HG02678 (cell line): Measurements from ENCODE around the gene FGF23.
"Not testable (repeated sequence)": the region's sequence is repeated elsewhere in the genome, so short reads cannot be mapped to it uniquely, and the experiment has no call there.

Experiments used
- ATAC-seq: cut with Tn5 transposase; IDR thresholded peaks from one replicate; pipeline ENCODE4 v1.9.1; 2021; ENCODE audit warnings: mild to moderate bottlenecking, moderate library complexity; ENCODE audit not compliant: unreplicated experiment

FGF23 gene

GRCh38 chr12:4379405-4379804, at the start of gene FGF23:
Gene FGF23 (minus strand): TSS chr12:4379712. CDS start chr12:4379582, 130 bp downstream.
- ATAC-seq, result no peak

GRCh38 chr12:4424422-4424821, 44.9 kb upstream of the FGF23 start:
- ATAC-seq, result no peak

GRCh38 chr12:4423528-4424195, 44.1 kb upstream of the FGF23 start:
- ATAC-seq, result no peak

GRCh38 chr12:4422985-4423384, 43.5 kb upstream of the FGF23 start:
- no peak for ATAC-seq

GRCh38 chr12:4421590-4422031, 42.1 kb upstream of the FGF23 start:
- no peak for ATAC-seq

- ATAC-seq, result no peak
Measured at GRCh38 chr12:4420138-4420670, 40.7 kb upstream of the FGF23 start.

GRCh38 chr12:4418913-4419312, 39.4 kb upstream of the FGF23 start:
- no peak for ATAC-seq

GRCh38 chr12:4417936-4418335, 38.4 kb upstream of the FGF23 start:
- ATAC-seq, result no peak

- no peak for ATAC-seq
Measured at GRCh38 chr12:4417455-4417854, 37.9 kb upstream of the FGF23 start.

- no peak for ATAC-seq
Measured at GRCh38 chr12:4416276-4416675, 36.8 kb upstream of the FGF23 start.

- no peak for ATAC-seq
Measured at GRCh38 chr12:4412465-4412864, 33.0 kb upstream of the FGF23 start.

GRCh38 chr12:4412056-4412455, 32.5 kb upstream of the FGF23 start:
- ATAC-seq, result no peak

- ATAC-seq, result no peak
Measured at GRCh38 chr12:4407136-4407535, 27.6 kb upstream of the FGF23 start.

- not testable (repeated sequence) for ATAC-seq
Measured at GRCh38 chr12:4404877-4405637, 25.5 kb upstream of the FGF23 start.

GRCh38 chr12:4402996-4403395, 23.5 kb upstream of the FGF23 start:
- no peak for ATAC-seq

- no peak for ATAC-seq
Measured at GRCh38 chr12:4401117-4401516, 21.6 kb upstream of the FGF23 start.

GRCh38 chr12:4395818-4396217, 16.3 kb upstream of the FGF23 start:
- ATAC-seq, result no peak

GRCh38 chr12:4393211-4393610, 13.7 kb upstream of the FGF23 start:
- no peak for ATAC-seq

GRCh38 chr12:4392223-4392742, 12.8 kb upstream of the FGF23 start:
- ATAC-seq, result no peak

GRCh38 chr12:4388662-4389061, 9.2 kb upstream of the FGF23 start:
- ATAC-seq, result no peak

GRCh38 chr12:4388032-4388431, 8.5 kb upstream of the FGF23 start:
- ATAC-seq, result no peak

- ATAC-seq, result no peak
Measured at GRCh38 chr12:4387607-4388006, 8.1 kb upstream of the FGF23 start.
